HCT116 (cell line): Measurements from ENCODE around the gene PKNOX2.

Experiments
- CEBPB ChIP-seq: IDR thresholded peaks from 2 replicates; pipeline ENCODE4 v1.6.1; 2012; ENCODE audit warnings: low read depth
- EZH2 ChIP-seq: fragments of 200-600 bp; sonication (generic); IDR thresholded peaks from 2 replicates; pipeline ENCODE4 v1.6.1; 2017; ENCODE audit warnings: antibody characterized with exemption, mixed run types
- EZH2phosphoT487 ChIP-seq: fragments of 200-600 bp; IDR thresholded peaks from 2 replicates; pipeline ENCODE4 v1.6.1; 2018; ENCODE audit warnings: antibody characterized with exemption, borderline replicate concordance
- POLR2A ChIP-seq: IDR thresholded peaks from 2 replicates; pipeline ENCODE4 v1.7.0; 2011; ENCODE audit warnings: borderline replicate concordance; ENCODE audit not compliant: insufficient read depth, insufficient read length; ENCODE audit errors: extremely low read depth
- POLR2AphosphoS5 ChIP-seq: IDR thresholded peaks from 2 replicates; pipeline ENCODE4 v1.6.1; 2011; ENCODE audit warnings: mild to moderate bottlenecking, low read depth, low read length, moderate library complexity
- RAD21 ChIP-seq: IDR thresholded peaks from 2 replicates; pipeline ENCODE4 v1.6.1; 2012; ENCODE audit warnings: low read depth, mild to moderate bottlenecking
- ZFX ChIP-seq: fragments of 450-650 bp; IDR thresholded peaks from 2 replicates; pipeline ENCODE4 v1.6.1; 2017
- ZNF274 ChIP-seq: fragments of 200-500 bp; sonication (Bioruptor generic); IDR thresholded peaks from 2 replicates; pipeline ENCODE4 v1.6.1; 2014; ENCODE audit warnings: mild to moderate bottlenecking, low read depth, low read length, inconsistent platforms
- TF ChIP-seq, protein P1 (sequence below), 3 experiments: fragments of 200-600 bp in 1 of 3; sonication (generic) in 1 of 3; IDR thresholded peaks in 2 of 3; conservative IDR thresholded peaks in 1 of 3; 2 replicates each; pipeline ENCODE4 v1.5.1; 2012 to 2017; ENCODE audit warnings: low read depth in 2 of 3, low read length in 2 of 3, antibody characterized with exemption in 1 of 3, borderline replicate concordance in 1 of 3, control low read depth in 1 of 3, mild to moderate bottlenecking in 1 of 3, mixed read lengths in 1 of 3, mixed run types in 1 of 3, moderate library complexity in 1 of 3; ENCODE audit not compliant: insufficient read depth in 1 of 3
- TF ChIP-seq, protein P2 (sequence below): IDR thresholded peaks from 2 replicates; pipeline ENCODE4 v1.6.1; 2012; ENCODE audit warnings: low read depth
- TF ChIP-seq, protein P3 (sequence below): IDR thresholded peaks from 2 replicates; pipeline ENCODE4 v1.6.1; 2012

DNA sequence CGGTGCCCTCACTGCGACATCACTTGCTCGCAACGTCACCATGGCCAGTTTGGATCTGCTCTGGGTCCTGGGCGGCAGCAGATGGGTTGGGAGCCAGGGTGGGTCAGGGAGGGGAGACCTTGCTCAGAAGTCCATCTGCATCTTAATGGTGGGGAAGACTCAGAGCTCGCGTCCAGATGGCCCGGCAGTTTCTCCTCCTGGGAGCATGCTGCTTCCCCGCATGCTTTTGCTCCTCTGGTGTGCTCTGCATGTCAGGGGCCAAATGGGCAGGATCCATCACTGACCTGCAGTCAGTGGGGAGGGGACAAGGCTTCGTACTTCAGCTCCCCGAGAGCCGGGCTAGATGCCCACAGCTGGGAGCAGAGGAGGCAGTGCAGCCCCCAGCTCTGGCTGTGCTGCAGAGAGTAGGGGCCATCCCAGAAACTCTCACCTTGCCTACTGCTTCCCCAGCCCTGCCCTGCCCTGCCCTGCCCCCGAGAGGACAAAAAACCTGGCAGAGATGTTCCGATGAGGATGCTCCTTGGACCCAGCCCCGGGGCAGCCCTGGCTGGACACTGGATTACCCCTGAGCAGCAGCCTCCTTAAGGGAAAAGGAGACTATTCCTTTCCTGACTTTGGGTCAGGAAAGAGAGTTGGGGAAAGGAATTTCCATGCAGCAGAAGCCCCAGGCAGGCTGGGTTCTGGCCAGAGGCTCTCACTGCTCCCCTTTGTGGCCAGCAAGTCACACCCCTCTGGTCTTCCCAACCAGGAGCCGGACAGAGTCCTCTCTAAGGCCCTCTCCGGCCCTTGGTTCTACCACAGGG is 149.9 kb downstream of the PKNOX2 start:
- TF ChIP-seq POLR2A (no peak), EZH2phosphoT487 (no peak), ZFX (no peak), CEBPB (no peak), POLR2AphosphoS5 (no peak), ZNF274 (no peak), EZH2 (no peak), RAD21 (no peak)
- TF ChIP-seq, protein P1, sequence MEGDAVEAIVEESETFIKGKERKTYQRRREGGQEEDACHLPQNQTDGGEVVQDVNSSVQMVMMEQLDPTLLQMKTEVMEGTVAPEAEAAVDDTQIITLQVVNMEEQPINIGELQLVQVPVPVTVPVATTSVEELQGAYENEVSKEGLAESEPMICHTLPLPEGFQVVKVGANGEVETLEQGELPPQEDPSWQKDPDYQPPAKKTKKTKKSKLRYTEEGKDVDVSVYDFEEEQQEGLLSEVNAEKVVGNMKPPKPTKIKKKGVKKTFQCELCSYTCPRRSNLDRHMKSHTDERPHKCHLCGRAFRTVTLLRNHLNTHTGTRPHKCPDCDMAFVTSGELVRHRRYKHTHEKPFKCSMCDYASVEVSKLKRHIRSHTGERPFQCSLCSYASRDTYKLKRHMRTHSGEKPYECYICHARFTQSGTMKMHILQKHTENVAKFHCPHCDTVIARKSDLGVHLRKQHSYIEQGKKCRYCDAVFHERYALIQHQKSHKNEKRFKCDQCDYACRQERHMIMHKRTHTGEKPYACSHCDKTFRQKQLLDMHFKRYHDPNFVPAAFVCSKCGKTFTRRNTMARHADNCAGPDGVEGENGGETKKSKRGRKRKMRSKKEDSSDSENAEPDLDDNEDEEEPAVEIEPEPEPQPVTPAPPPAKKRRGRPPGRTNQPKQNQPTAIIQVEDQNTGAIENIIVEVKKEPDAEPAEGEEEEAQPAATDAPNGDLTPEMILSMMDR (IDR thresholded peaks at IDR 0.05 in 2 of 3, conservative IDR thresholded peaks at IDR 0.05 in 1 of 3; ENCODE audit: borderline replicate concordance in 1 of 3, insufficient read depth in 1 of 3, low read depth in 2 of 3, low read length in 2 of 3), result no peak
- TF ChIP-seq, protein P2, sequence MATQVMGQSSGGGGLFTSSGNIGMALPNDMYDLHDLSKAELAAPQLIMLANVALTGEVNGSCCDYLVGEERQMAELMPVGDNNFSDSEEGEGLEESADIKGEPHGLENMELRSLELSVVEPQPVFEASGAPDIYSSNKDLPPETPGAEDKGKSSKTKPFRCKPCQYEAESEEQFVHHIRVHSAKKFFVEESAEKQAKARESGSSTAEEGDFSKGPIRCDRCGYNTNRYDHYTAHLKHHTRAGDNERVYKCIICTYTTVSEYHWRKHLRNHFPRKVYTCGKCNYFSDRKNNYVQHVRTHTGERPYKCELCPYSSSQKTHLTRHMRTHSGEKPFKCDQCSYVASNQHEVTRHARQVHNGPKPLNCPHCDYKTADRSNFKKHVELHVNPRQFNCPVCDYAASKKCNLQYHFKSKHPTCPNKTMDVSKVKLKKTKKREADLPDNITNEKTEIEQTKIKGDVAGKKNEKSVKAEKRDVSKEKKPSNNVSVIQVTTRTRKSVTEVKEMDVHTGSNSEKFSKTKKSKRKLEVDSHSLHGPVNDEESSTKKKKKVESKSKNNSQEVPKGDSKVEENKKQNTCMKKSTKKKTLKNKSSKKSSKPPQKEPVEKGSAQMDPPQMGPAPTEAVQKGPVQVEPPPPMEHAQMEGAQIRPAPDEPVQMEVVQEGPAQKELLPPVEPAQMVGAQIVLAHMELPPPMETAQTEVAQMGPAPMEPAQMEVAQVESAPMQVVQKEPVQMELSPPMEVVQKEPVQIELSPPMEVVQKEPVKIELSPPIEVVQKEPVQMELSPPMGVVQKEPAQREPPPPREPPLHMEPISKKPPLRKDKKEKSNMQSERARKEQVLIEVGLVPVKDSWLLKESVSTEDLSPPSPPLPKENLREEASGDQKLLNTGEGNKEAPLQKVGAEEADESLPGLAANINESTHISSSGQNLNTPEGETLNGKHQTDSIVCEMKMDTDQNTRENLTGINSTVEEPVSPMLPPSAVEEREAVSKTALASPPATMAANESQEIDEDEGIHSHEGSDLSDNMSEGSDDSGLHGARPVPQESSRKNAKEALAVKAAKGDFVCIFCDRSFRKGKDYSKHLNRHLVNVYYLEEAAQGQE, result no peak
- TF ChIP-seq, protein P3, sequence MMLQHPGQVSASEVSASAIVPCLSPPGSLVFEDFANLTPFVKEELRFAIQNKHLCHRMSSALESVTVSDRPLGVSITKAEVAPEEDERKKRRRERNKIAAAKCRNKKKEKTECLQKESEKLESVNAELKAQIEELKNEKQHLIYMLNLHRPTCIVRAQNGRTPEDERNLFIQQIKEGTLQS, result no peak
